PFSK-1 (cell line): ENCODE measurements around the gene RAB3IL1.

Source experiments
- FOXP2 ChIP-seq: optimal IDR thresholded peaks from 2 replicates; pipeline ENCODE3; 2011; ENCODE audit warnings: borderline replicate concordance, control low read depth, inconsistent platforms; ENCODE audit not compliant: insufficient read depth; ENCODE audit errors: extremely low read length, extremely low read depth
- POLR2AphosphoS5 ChIP-seq: IDR thresholded peaks from 2 replicates; pipeline ENCODE4 v1.6.1; 2012; ENCODE audit warnings: low read depth, mild to moderate bottlenecking, control low read depth, low read length, moderate library complexity
- SIN3A ChIP-seq: IDR thresholded peaks from 2 replicates; pipeline ENCODE4 v1.6.1; 2012; ENCODE audit warnings: mild to moderate bottlenecking, low read length, moderate library complexity, borderline replicate concordance; ENCODE audit not compliant: insufficient read depth
- TAF1 ChIP-seq: IDR thresholded peaks from 2 replicates; pipeline ENCODE4 v1.6.1; 2012; ENCODE audit warnings: low read length, control low read depth, borderline replicate concordance; ENCODE audit not compliant: insufficient read depth
- TF ChIP-seq, protein P1 (sequence below), 2 experiments: IDR thresholded peaks; 2 replicates each; pipeline versions ENCODE4 v1.6.1 to v1.8.0; 2011 to 2012; ENCODE audit warnings: low read depth in 2 of 2, low read length in 2 of 2, control low read depth in 1 of 2, inconsistent platforms in 1 of 2, mild to moderate bottlenecking in 1 of 2, moderate library complexity in 1 of 2; ENCODE audit not compliant: insufficient read depth in 1 of 2

- TF ChIP-seq, protein P1, sequence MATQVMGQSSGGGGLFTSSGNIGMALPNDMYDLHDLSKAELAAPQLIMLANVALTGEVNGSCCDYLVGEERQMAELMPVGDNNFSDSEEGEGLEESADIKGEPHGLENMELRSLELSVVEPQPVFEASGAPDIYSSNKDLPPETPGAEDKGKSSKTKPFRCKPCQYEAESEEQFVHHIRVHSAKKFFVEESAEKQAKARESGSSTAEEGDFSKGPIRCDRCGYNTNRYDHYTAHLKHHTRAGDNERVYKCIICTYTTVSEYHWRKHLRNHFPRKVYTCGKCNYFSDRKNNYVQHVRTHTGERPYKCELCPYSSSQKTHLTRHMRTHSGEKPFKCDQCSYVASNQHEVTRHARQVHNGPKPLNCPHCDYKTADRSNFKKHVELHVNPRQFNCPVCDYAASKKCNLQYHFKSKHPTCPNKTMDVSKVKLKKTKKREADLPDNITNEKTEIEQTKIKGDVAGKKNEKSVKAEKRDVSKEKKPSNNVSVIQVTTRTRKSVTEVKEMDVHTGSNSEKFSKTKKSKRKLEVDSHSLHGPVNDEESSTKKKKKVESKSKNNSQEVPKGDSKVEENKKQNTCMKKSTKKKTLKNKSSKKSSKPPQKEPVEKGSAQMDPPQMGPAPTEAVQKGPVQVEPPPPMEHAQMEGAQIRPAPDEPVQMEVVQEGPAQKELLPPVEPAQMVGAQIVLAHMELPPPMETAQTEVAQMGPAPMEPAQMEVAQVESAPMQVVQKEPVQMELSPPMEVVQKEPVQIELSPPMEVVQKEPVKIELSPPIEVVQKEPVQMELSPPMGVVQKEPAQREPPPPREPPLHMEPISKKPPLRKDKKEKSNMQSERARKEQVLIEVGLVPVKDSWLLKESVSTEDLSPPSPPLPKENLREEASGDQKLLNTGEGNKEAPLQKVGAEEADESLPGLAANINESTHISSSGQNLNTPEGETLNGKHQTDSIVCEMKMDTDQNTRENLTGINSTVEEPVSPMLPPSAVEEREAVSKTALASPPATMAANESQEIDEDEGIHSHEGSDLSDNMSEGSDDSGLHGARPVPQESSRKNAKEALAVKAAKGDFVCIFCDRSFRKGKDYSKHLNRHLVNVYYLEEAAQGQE (IDR thresholded peaks at IDR 0.05; ENCODE audit: insufficient read depth in 1 of 2, low read depth in 2 of 2, low read length in 2 of 2) = no peak
- TF ChIP-seq POLR2AphosphoS5 (no peak), TAF1 (no peak), SIN3A (no peak), FOXP2 (no peak)
Observed at GRCh38 chr11:61918938-61919704, 1.8 kb upstream of the RAB3IL1 start.
